GM18505 (cell line): ENCODE data around the gene JUP.
"Not testable (repeated sequence)": the region's sequence is repeated elsewhere in the genome, so short reads cannot be mapped to it uniquely, and the experiment has no call there.

Experiments
- ATAC-seq: cut with Tn5 transposase; IDR thresholded peaks from one replicate; pipeline ENCODE4 v1.9.1; 2021; ENCODE audit not compliant: unreplicated experiment
- POLR2A ChIP-seq: IDR thresholded peaks from 4 replicates; pipeline ENCODE4 v1.6.1; 2011; ENCODE audit warnings: borderline replicate concordance; ENCODE audit not compliant: insufficient read depth, insufficient read length; ENCODE audit errors: extremely low read depth

Gene JUP

DNA sequence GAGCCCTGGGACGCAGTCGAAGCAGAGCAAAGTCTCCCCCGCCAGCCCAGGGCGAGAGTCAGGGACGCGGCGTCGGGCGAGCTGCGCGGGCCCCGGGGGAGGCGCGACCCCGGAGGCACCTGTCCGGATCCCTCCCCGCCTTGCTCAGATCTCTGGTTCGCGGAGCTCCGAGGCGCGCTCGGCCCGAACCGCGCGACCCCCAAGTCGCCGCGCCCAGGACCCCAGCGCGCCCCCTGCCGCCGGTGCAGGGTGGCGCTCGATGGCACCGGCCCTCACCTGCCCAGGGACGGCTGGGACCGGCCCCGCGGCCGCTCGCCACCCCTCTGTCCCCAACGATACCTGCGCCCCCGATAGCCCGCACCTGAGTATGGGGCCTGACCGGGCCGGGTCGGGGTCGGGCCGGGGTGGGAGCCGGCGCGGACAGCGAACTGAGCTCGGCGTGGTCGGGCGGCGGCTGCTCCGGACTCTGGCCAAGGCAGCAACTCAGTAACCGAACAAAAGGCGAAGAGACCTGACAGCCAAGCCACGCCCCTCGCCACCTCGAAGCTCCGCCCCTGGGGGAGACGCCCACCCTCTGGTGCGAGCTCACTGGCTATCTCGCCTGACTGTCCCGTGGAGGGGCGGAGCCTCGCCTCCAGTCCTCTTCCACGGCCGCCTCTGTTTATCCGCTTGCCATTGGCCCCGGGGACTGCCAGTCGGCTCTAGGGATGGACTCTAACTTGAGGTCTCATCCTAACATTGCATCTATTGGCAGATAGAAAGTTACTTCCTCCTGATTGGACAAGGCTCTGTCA is at the start of gene JUP:
JUP (minus strand) TSS at position 485 of the 794 bp plus-strand sequence. CDS start 14,857 bp downstream, outside the sequence.
- peak; percentile 70 for ATAC-seq
- TF ChIP-seq POLR2A = peak; percentile 24

GRCh38 chr17:41835800-41836549 is 49.5 kb upstream of the JUP start, which contains the start of gene NT5C3B:
Gene NT5C3B, minus strand, starts transcription at chr17:41836232. Its CDS starts 39 bp downstream, at chr17:41836193.
- no peak for ATAC-seq
- TF ChIP-seq POLR2A = peak; percentile 58

- ATAC-seq = no peak
These were observed 48.8 kb upstream of the JUP start for GRCh38 chr17:41835214-41835799.

GRCh38 chr17:41829961-41830360 is 43.5 kb upstream of the JUP start:
- ATAC-seq = not testable (repeated sequence)

More at GRCh38 chr17:41835214-41835799, 48.8 kb upstream of the JUP start:
- TF ChIP-seq POLR2A = no peak

DNA sequence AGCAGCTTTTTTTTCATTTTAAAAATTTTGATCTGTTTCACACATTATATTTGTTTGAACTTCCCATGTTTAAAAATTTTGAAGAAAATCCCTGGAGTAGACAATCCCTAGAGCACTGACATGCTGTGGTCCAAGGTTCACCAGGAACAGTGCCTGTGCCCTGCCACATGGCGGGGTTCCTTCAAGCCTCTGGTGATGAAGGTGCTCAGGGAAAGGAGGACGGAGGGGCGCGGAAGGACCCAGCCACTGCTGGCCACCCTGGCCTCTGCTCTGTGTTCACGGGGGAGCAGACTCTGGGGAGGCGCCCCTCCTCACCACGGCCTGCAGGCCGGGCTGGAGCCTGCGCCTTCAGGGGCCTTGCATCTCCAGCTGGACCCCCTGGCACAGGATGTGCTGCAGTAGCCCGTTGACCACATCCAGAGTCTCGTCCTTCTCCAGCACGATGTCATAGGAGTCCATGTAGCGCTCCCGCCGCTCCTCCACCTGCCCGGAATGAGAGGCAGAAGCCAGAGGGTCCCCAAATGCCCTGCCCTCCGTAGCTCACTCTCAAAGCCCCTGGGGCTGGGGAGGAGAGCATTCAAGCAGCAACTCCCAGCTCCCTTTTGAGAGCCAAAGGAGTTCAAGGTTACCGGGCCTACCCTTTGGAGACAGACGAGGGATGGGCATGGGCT is 38.8 kb upstream of the JUP start:
- no peak for TF ChIP-seq POLR2A
- no peak for ATAC-seq

DNA sequence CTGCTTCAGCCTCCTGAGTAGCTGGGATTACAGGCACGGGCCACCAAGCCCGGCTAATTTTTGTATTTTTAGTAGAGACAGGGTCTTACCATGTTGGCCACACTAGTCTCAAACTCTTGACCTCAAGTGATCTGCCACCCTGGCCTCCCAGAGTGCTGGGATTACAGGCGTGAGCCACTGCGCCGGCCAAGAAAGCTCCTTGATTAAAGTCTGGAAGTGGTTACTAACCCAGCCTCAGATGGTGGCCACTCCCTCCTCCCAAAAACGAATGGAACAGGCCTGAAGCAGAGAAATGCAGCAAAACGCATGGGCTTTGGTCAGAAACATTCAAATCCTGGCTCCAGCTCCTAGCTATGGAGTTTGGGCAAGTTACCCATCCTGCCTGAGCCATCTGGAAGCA is 37.6 kb upstream of the JUP start:
- TF ChIP-seq POLR2A = no peak
- no peak for ATAC-seq

DNA sequence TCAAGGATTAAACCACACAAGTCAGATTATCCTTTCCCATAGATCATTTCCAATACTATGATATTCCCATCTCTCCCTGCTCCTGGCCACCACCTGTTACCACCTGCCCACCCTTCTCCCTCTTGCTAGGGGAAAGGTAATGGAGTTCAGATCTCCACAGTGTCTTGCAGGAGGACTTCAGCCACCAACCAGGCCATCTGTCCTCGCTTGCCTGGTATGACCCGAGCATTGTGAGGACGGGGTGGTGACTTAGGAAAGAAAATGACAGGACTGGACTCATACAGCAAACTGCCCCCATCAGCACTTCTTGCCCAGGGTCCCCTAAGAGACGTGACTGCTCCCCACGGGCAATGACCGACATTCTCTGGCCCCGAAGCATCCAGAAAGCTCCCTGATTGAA is 37.1 kb upstream of the JUP start:
- no peak for ATAC-seq
- no peak for TF ChIP-seq POLR2A

- no peak for ATAC-seq
- TF ChIP-seq POLR2A = no peak
These were observed 36.6 kb upstream of the JUP start for GRCh38 chr17:41823141-41823524.

- no peak for ATAC-seq
- no peak for TF ChIP-seq POLR2A
These were observed 36.0 kb upstream of the JUP start for GRCh38 chr17:41822216-41823140.

DNA sequence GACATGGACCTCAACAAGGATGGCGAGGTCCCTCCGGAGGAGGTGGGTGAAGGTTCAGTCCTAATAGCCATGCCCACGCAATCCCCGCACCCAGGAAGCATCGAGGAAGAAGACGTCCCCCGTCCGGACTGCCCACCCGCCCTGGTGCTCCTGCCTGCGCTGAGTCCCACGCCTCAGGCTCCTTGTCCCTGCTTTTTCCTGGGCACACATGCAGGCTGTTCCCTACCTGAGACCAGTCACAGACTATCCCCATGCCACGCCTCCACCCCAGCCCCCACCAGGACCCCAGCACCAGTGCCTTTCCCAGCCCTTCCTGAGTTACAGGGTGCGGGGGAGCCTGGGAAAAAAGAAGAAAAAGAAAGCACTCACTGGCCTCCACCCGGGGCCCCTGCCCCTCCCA is 35.3 kb upstream of the JUP start:
- no peak for ATAC-seq
- TF ChIP-seq POLR2A = no peak

DNA sequence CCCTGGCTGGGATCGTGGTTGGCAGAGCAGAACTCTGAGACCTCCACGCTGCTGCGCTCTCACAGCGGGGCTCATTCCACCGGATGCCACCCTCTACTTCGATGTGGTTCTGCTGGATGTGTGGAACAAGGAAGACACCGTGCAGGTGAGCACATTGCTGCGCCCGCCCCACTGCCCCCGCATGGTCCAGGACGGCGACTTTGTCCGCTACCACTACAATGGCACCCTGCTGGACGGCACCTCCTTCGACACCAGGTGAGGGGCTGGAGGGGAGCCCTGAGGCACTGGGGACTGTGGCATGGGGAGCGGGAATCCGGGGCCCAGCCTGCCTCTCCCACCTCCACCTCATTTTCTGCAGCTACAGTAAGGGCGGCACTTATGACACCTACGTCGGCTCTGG is 31.5 kb upstream of the JUP start:
- ATAC-seq = no peak
- TF ChIP-seq POLR2A = no peak

- TF ChIP-seq POLR2A = no peak
- ATAC-seq = no peak
These were observed 30.3 kb upstream of the JUP start for GRCh38 chr17:41816637-41817320.
